CD14-positive monocyte (primary cell): ENCODE data around the gene ZNF81. TPM values are rescaled to one million over a fixed set of nuclear protein-coding genes. Genes with fewer than 3 reads are reported as not detected.
"Not testable (repeated sequence)": the region's sequence is repeated elsewhere in the genome, so short reads cannot be mapped to it uniquely, and the experiment has no call there.

Experiments
- DNase-seq, 3 donors: peaks; one replicate each; pipeline ENCODE4 v3.0.0-alpha.2; 2011 to 2022
- H2AFZ ChIP-seq: 2 replicates; pipeline ENCODE4 v1.6.0; 2012; ENCODE audit warnings: mild to moderate bottlenecking, low read depth, low read length, inconsistent platforms; ENCODE audit not compliant: insufficient read depth, poor library complexity, severe bottlenecking
- H3K27ac ChIP-seq, 2 donors: 1 replicate in 1 of 2; 2 replicates in 1 of 2; pipeline ENCODE4 v1.5.1; 2012 to 2013; ENCODE audit warnings: low read length in 2 of 2, control low read depth in 1 of 2, inconsistent platforms in 1 of 2, low read depth in 1 of 2, mild to moderate bottlenecking in 1 of 2
- H3K27me3 ChIP-seq, 2 donors: one replicate each; pipeline versions ENCODE4 v1.6.0 to v1.6.1; 2011 to 2013; ENCODE audit warnings: low read length in 2 of 2; ENCODE audit not compliant: control insufficient read depth in 2 of 2, insufficient read depth in 2 of 2
- H3K36me3 ChIP-seq, 2 donors: replicated peaks in 1 of 2; 1 replicate in 1 of 2; 2 replicates in 1 of 2; pipeline versions ENCODE4 v1.5.1 to v1.6.1; 2012 to 2013; ENCODE audit warnings: low read length in 2 of 2, control low read depth in 1 of 2, inconsistent platforms in 1 of 2, mild to moderate bottlenecking in 1 of 2; ENCODE audit not compliant: insufficient read depth in 2 of 2, control insufficient read depth in 1 of 2
- H3K4me1 ChIP-seq, 2 donors: 1 replicate in 1 of 2; 2 replicates in 1 of 2; pipeline versions ENCODE4 v1.5.1 to v1.6.1; 2012 to 2013; ENCODE audit warnings: low read length in 2 of 2, control low read depth in 1 of 2, inconsistent platforms in 1 of 2, mild to moderate bottlenecking in 1 of 2, moderate library complexity in 1 of 2; ENCODE audit not compliant: insufficient read depth in 2 of 2, control insufficient read depth in 1 of 2
- H3K4me2 ChIP-seq: replicated peaks from 2 replicates; pipeline ENCODE3; 2012; ENCODE audit warnings: low read length, moderate library complexity, mild to moderate bottlenecking; ENCODE audit not compliant: poor library complexity, severe bottlenecking; ENCODE audit errors: extremely low read depth
- H3K4me3 ChIP-seq, 3 experiments: fragments of 200-600 bp in 1 of 3; sonication (generic) in 1 of 3; replicated peaks in 1 of 3; 1 replicate in 2 of 3; 2 replicates in 1 of 3; pipeline ENCODE4 v1.5.1; 2011 to 2013; ENCODE audit warnings: low read length in 3 of 3, mild to moderate bottlenecking in 3 of 3, control low read depth in 2 of 3, low read depth in 2 of 3, inconsistent platforms in 1 of 3, moderate library complexity in 1 of 3
- H3K79me2 ChIP-seq: 2 replicates; pipeline ENCODE4 v1.6.0; 2012; ENCODE audit warnings: mild to moderate bottlenecking, control low read depth, inconsistent platforms, low read length, moderate library complexity; ENCODE audit not compliant: insufficient read depth
- H3K9ac ChIP-seq: 2 replicates; pipeline ENCODE4 v1.6.0; 2017; ENCODE audit warnings: low read length, mild to moderate bottlenecking; ENCODE audit not compliant: insufficient read depth, poor library complexity, severe bottlenecking
- H3K9me3 ChIP-seq, 2 donors: replicated peaks in 1 of 2; 1 replicate in 1 of 2; 2 replicates in 1 of 2; pipeline versions ENCODE4 v1.5.1 to v1.6.1; 2012 to 2013; ENCODE audit warnings: low read length in 2 of 2, control low read depth in 1 of 2; ENCODE audit not compliant: control insufficient read depth in 1 of 2, insufficient read depth in 1 of 2
- H4K20me1 ChIP-seq: 2 replicates; pipeline ENCODE4 v1.6.0; 2012; ENCODE audit warnings: mild to moderate bottlenecking, low read length, control low read depth, moderate library complexity; ENCODE audit not compliant: insufficient read depth
- H3K27ac Mint-ChIP-seq, 7 donors: one replicate each; pipeline ENCODE4 v1.8.0; 2020; ENCODE audit warnings: mild to moderate bottlenecking in 7 of 7, mixed read lengths in 7 of 7, moderate library complexity in 6 of 7, inconsistent platforms in 2 of 7
- H3K27me3 Mint-ChIP-seq, 3 donors: one replicate each; pipeline ENCODE4 v1.8.0; 2021 to 2022; ENCODE audit warnings: low read depth in 3 of 3, mild to moderate bottlenecking in 3 of 3, mixed read lengths in 3 of 3, moderate library complexity in 3 of 3, inconsistent platforms in 1 of 3
- H3K36me3 Mint-ChIP-seq, 2 donors: one replicate each; pipeline ENCODE4 v1.8.0; 2020; ENCODE audit warnings: mixed read lengths in 2 of 2, inconsistent platforms in 1 of 2, mild to moderate bottlenecking in 1 of 2
- H3K4me1 Mint-ChIP-seq: one replicate; pipeline ENCODE4 v1.8.0; 2020; ENCODE audit warnings: mild to moderate bottlenecking, mixed read lengths
- H3K4me3 Mint-ChIP-seq, 2 donors: one replicate each; pipeline ENCODE4 v1.8.0; 2020; ENCODE audit warnings: mild to moderate bottlenecking in 2 of 2, mixed read lengths in 2 of 2, moderate library complexity in 1 of 2
- H3K9me3 Mint-ChIP-seq, 7 donors: one replicate each; pipeline ENCODE4 v1.8.0; 2020 to 2022; ENCODE audit warnings: mixed read lengths in 7 of 7, mild to moderate bottlenecking in 6 of 7, moderate library complexity in 6 of 7, inconsistent platforms in 2 of 7
- CTCF ChIP-seq: fragments of 200-600 bp; IDR thresholded peaks from one replicate; pipeline ENCODE4 v1.8.0; 2022; ENCODE audit warnings: antibody characterized with exemption, mild to moderate bottlenecking
- WGBS: methylation state at CpG from one replicate; pipeline ENCODE4 v1.1.5; 2013; ENCODE audit warnings: missing lambda C conversion rate; ENCODE audit not compliant: insufficient coverage; 5-methylcytosine and 5-hydroxymethylcytosine counted together
- intact Hi-C, 2 donors: fragments of 100-400 bp; cut with micrococcal nuclease; formaldehyde crosslinking; loops; one replicate each; pipeline versions ENCODE4 v1.15.0 to v1.15.1; 2023
- polyA plus RNA-seq, 3 donors: library from polyadenylated mRNA; depleted of rRNA in 1 of 3; unstranded in 2 of 3; stranded (reverse) in 1 of 3; fragments of 300-500 nt in 2 of 3; fragments of >200 nt in 1 of 3; fragmentation: Illumina TruSeq in 2 of 3; gene quantifications; 1 replicate in 2 of 3; 2 replicates in 1 of 3; pipeline ENCODE4 v1.2.3, GENCODE V29; 2012 to 2021

ZNF81 gene
- polyA plus RNA-seq, 3 donors: 1.7 to 3.4 (median 2.4) TPM

- no peak overlapping the region for H3K27ac Mint-ChIP-seq
- H3K4me1 ChIP-seq: peaks cover 0 to 2% of the 10 kb centered on the region in 2 donors
- H3K9me3 ChIP-seq: peaks cover 3 to 6% of the 10 kb centered on the region in 2 donors
- no peak overlapping the region for H3K27ac ChIP-seq
- no peak overlapping the region for H3K4me2 ChIP-seq
- peaks cover 4% of the 10 kb centered on the region for H3K4me1 Mint-ChIP-seq
- H3K27me3 ChIP-seq: no peaks in the 10 kb centered on the region
- H3K4me3 ChIP-seq: no peak overlapping the region
- intact Hi-C loops: no loop called here
- H3K36me3 ChIP-seq: no peaks in the 10 kb centered on the region
- H3K9ac ChIP-seq: no peak overlapping the region
- H3K36me3 Mint-ChIP-seq: no peaks in the 10 kb centered on the region
- no peak for TF ChIP-seq CTCF
- WGBS: no CpG with 5 or more reads among the region's 4 CpGs
- no peaks in the 10 kb centered on the region for H3K79me2 ChIP-seq
- H3K4me3 Mint-ChIP-seq: no peak overlapping the region
- peaks cover 0 to 1% (median 1%) of the 10 kb centered on the region in 3 donors for H3K27me3 Mint-ChIP-seq
- peaks cover 2 to 30% (median 23%) of the 10 kb centered on the region in 7 donors for H3K9me3 Mint-ChIP-seq
- no peak for DNase-seq
- H2AFZ ChIP-seq: no peak overlapping the region
- H4K20me1 ChIP-seq: no peaks in the 10 kb centered on the region
Observed at GRCh38 chrX:47941423-47941822, 104.7 kb downstream of the ZNF81 start.

GRCh38 chrX:47955295-47955694, 118.6 kb downstream of the ZNF81 start:
- DNase-seq, H3K79me2 ChIP-seq, H3K9ac ChIP-seq, H2AFZ ChIP-seq, H3K27ac Mint-ChIP-seq, H3K27ac ChIP-seq, intact Hi-C loops, H3K36me3 ChIP-seq, H4K20me1 ChIP-seq, H3K27me3 ChIP-seq, H3K4me2 ChIP-seq, H3K4me1 Mint-ChIP-seq, H3K4me3 Mint-ChIP-seq, H3K36me3 Mint-ChIP-seq, H3K27me3 Mint-ChIP-seq, H3K4me3 ChIP-seq: not testable (repeated sequence)
- Histone ChIP-seq H3K9me3 (peaks cover 2 to 12% of the 10 kb centered on the region in 2 donors), H3K4me1 (peaks cover 12 to 13% of the 10 kb centered on the region in 2 donors)
- peaks cover 0 to 25% (median 11%) of the 10 kb centered on the region in 7 donors for H3K9me3 Mint-ChIP-seq
- WGBS: no CpG with 5 or more reads among the region's 7 CpGs
